ENCODE data around the gene ZCCHC8. TPM values are rescaled to one million over a fixed set of nuclear protein-coding genes. Genes with fewer than 3 reads are reported as not detected.
"Not testable (repeated sequence)": the region's sequence is repeated elsewhere in the genome, so short reads cannot be mapped to it uniquely, and the experiment has no call there.

Gene ZCCHC8
- total RNA-seq, 2 donors from 2014 or later, result 7.3 to 16.6 TPM

DNA sequence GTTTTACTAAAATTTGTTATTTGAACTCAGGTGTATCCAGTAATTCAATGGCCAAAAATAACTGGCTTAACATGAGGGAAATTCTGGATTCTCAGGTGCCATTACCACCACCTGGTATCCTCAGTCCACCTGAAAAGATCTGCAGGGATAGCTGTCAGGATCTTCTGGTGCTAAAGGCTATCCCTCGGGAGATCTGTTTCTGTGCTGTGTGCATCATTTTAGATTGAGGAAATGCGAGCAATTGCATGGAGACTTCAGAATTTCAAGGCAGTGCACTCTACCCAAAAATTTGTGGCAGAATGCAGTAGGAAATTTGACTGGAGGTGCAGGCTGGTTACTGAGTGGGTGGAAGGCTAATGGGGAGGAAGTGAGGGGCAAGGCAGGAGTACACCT, 26.4 kb downstream of the ZCCHC8 start:
- no peak overlapping the region for H3K27ac ChIP-seq

GRCh38 chr12:122473543-122474323, 27.0 kb downstream of the ZCCHC8 start:
- DNase-seq, result no peak
- Histone ChIP-seq H3K36me3 (replicated peaks in 1 of 2; ENCODE audit: insufficient read depth in 1 of 2, low read depth in 2 of 2) (peaks cover 5 to 24% of the 10 kb centered on the region in 2 donors), H3K27ac (no peak overlapping the region), H3K4me1 (peaks cover 8% of the 10 kb centered on the region), H3K27me3 (no peaks in the 10 kb centered on the region), H3K4me3 (no peak overlapping the region), H3K9me3 (no peaks in the 10 kb centered on the region)
- intact Hi-C loops (cut with DNase I), result loop anchor here (10.0 kb wide), 1 partner anchor 79 kb away; no protein-coding TSS in a partner anchor
- no peak for ATAC-seq
- no peak for TF ChIP-seq POLR2A (IDR thresholded peaks at IDR 0.05)
- TF ChIP-seq, protein P1, sequence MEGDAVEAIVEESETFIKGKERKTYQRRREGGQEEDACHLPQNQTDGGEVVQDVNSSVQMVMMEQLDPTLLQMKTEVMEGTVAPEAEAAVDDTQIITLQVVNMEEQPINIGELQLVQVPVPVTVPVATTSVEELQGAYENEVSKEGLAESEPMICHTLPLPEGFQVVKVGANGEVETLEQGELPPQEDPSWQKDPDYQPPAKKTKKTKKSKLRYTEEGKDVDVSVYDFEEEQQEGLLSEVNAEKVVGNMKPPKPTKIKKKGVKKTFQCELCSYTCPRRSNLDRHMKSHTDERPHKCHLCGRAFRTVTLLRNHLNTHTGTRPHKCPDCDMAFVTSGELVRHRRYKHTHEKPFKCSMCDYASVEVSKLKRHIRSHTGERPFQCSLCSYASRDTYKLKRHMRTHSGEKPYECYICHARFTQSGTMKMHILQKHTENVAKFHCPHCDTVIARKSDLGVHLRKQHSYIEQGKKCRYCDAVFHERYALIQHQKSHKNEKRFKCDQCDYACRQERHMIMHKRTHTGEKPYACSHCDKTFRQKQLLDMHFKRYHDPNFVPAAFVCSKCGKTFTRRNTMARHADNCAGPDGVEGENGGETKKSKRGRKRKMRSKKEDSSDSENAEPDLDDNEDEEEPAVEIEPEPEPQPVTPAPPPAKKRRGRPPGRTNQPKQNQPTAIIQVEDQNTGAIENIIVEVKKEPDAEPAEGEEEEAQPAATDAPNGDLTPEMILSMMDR (IDR thresholded peaks at IDR 0.05), result no peak
- WGBS, 2 donors, result 80 to 86% methylated on average over 17 to 19 of the region's 19 CpGs

More for the DNA sequence above, 26.4 kb downstream of the ZCCHC8 start:
- DNase-seq, result no peak
- Histone ChIP-seq H3K27me3 (no peaks in the 10 kb centered on the region), H3K4me3 (no peak overlapping the region), H3K9me3 (no peaks in the 10 kb centered on the region), H3K36me3 (replicated peaks in 1 of 2; ENCODE audit: insufficient read depth in 1 of 2, low read depth in 2 of 2) (peaks cover 5 to 25% of the 10 kb centered on the region in 2 donors), H3K4me1 (peaks cover 8% of the 10 kb centered on the region)
- no peak for ATAC-seq
- TF ChIP-seq, protein P1 (IDR thresholded peaks at IDR 0.05), result no peak
- no peak for TF ChIP-seq POLR2A (IDR thresholded peaks at IDR 0.05)
- 84 to 95% methylated on average over 2 of the region's 2 CpGs for WGBS, 2 donors
- intact Hi-C loops (cut with DNase I), result loop anchor here (10.0 kb wide), 1 partner anchor 80 kb away; no protein-coding TSS in a partner anchor

GRCh38 chr12:122471324-122472226, 29.2 kb downstream of the ZCCHC8 start:
- 10 to 11% methylated on average over 3 of the region's 3 CpGs for WGBS, 2 donors
- TF ChIP-seq, protein P1 (IDR thresholded peaks at IDR 0.05), result peak; percentile 35 to 91 (median 87)
- no peak for TF ChIP-seq POLR2A (IDR thresholded peaks at IDR 0.05)
- ATAC-seq (peak; percentile 85), DNase-seq (peak in 1 of 4 donors; percentile 13)
- Histone ChIP-seq H3K36me3 (replicated peaks in 1 of 2; ENCODE audit: insufficient read depth in 1 of 2, low read depth in 2 of 2) (peaks cover 5 to 15% of the 10 kb centered on the region in 2 donors), H3K9me3 (no peaks in the 10 kb centered on the region), H3K4me3 (no peak overlapping the region), H3K4me1 (peaks cover 8% of the 10 kb centered on the region), H3K27me3 (no peaks in the 10 kb centered on the region), H3K27ac (peak overlapping the region; percentile 23 to 69 (median 37))
- intact Hi-C loops (cut with DNase I), result loop anchor here (10.0 kb wide), 1 partner anchor 77 kb away; no protein-coding TSS in a partner anchor

DNA sequence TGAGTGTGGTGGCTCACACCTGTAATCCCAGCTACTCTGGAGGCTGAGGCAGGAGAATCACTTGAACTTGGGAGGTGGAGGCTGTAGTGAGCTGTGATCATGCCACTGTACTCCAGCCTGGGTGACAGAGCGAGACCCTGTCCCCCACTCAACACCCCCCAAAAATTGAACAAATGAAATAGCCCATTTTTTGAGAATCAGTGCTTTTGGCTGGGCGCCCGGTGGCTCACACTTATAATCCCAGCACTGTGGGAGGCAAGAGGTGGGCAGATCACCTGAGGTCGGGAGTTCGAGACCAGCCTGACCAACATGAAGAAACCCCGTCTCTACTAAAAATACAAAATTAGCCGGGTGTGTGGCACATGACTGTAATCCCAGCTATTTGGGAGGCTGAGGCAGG, 30.2 kb downstream of the ZCCHC8 start:
- H3K4me1 ChIP-seq; H3K27me3 ChIP-seq; H3K27ac ChIP-seq; H3K4me3 ChIP-seq; DNase-seq; H3K9me3 ChIP-seq; H3K36me3 ChIP-seq (replicated peaks in 1 of 2; ENCODE audit: insufficient read depth in 1 of 2, low read depth in 2 of 2); ATAC-seq: not testable (repeated sequence)
- intact Hi-C loops (cut with DNase I), result loop anchor here (10.0 kb wide), 1 partner anchor 76 kb away; no protein-coding TSS in a partner anchor
- 92 to 96% methylated on average over 7 of the region's 7 CpGs for WGBS, 2 donors

DNA sequence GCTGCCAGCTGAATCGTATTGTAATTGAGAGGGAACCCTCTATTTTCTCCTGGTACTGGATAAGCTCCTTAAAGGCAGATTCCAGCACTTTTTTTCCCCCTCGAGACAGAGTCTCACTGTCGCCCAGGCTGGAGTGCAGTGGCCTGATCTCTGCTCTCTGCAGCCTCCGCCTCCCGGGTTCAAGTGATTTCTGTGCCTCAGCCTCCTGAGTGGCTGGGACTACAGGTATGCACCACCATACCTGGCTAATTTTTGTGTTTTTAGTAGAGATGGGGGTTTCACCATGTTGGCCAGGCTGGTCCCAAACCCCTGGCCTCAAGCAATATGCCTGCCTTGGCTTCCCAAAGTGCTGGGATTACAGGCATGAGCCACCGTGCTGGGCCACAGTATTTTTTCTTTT, 30.9 kb downstream of the ZCCHC8 start:
- not testable (repeated sequence) for H3K27ac ChIP-seq; H3K4me1 ChIP-seq; H3K4me3 ChIP-seq; H3K27me3 ChIP-seq; ATAC-seq; H3K36me3 ChIP-seq (replicated peaks in 1 of 2; ENCODE audit: insufficient read depth in 1 of 2, low read depth in 2 of 2); H3K9me3 ChIP-seq; DNase-seq
- intact Hi-C loops (cut with DNase I), result loop anchor here (10.0 kb wide), 1 partner anchor 75 kb away; no protein-coding TSS in a partner anchor
- 87 to 88% methylated on average over 6 of the region's 6 CpGs for WGBS, 2 donors
